H9 (cell line): Measurements from ENCODE around the gene SYMPK. TPM values are rescaled to one million over a fixed set of nuclear protein-coding genes. Genes with fewer than 3 reads are reported as not detected.
A peak's percentile ranks its signal among the peaks of the same experiment; 100 is the strongest.

ENCODE experiments used
- DNase-seq: peaks from one replicate; pipeline ENCODE4 v3.0.0-alpha.2; 2017
- H2AFZ ChIP-seq: one replicate; pipeline ENCODE4 v1.6.1; 2013; ENCODE audit warnings: mild to moderate bottlenecking, low read length, control low read depth, moderate library complexity
- H2AK5ac ChIP-seq: 2 replicates; pipeline ENCODE4 v1.6.1; 2013; ENCODE audit warnings: low read length, control low read depth, mixed read lengths; ENCODE audit not compliant: insufficient read length
- H2BK120ac ChIP-seq: one replicate; pipeline ENCODE4 v1.6.1; 2013; ENCODE audit warnings: low read depth, mild to moderate bottlenecking, low read length, control low read depth, inconsistent platforms; ENCODE audit not compliant: poor library complexity, severe bottlenecking
- H2BK12ac ChIP-seq: 2 replicates; pipeline ENCODE4 v1.6.1; 2013; ENCODE audit warnings: low read length, control low read depth, mixed read lengths, low read depth; ENCODE audit not compliant: insufficient read length
- H2BK15ac ChIP-seq: 2 replicates; pipeline ENCODE4 v1.6.1; 2013; ENCODE audit warnings: low read depth, low read length, control low read depth
- H2BK20ac ChIP-seq: one replicate; pipeline ENCODE4 v1.6.1; 2013; ENCODE audit warnings: low read depth, mild to moderate bottlenecking, low read length, control low read depth, inconsistent platforms; ENCODE audit not compliant: poor library complexity, severe bottlenecking
- H2BK5ac ChIP-seq: 2 replicates; pipeline ENCODE4 v1.6.1; 2013; ENCODE audit warnings: low read length, control low read depth, mixed read lengths; ENCODE audit not compliant: insufficient read length
- H3K14ac ChIP-seq: 2 replicates; pipeline ENCODE4 v1.6.1; 2013; ENCODE audit warnings: low read length, control low read depth; ENCODE audit not compliant: insufficient read depth
- H3K18ac ChIP-seq: 2 replicates; pipeline ENCODE4 v1.6.1; 2013; ENCODE audit warnings: low read depth, mild to moderate bottlenecking, mixed read lengths, low read length, control low read depth; ENCODE audit not compliant: insufficient read length
- H3K23ac ChIP-seq: 2 replicates; pipeline ENCODE4 v1.6.1; 2013; ENCODE audit warnings: low read length, control low read depth, mixed read lengths, low read depth; ENCODE audit not compliant: insufficient read length
- H3K23me2 ChIP-seq: 2 replicates; pipeline ENCODE4 v1.6.1; 2013; ENCODE audit warnings: low read depth, mild to moderate bottlenecking, mixed read lengths, low read length, control low read depth; ENCODE audit not compliant: insufficient read length, poor library complexity, severe bottlenecking
- H3K27ac ChIP-seq: 2 replicates; pipeline ENCODE4 v1.5.1; 2013; ENCODE audit warnings: low read length, control low read depth, mixed read lengths, low read depth; ENCODE audit not compliant: insufficient read length
- H3K27me3 ChIP-seq: 2 replicates; pipeline ENCODE4 v1.6.1; 2013; ENCODE audit warnings: low read length, control low read depth, inconsistent platforms; ENCODE audit not compliant: insufficient read depth
- H3K4ac ChIP-seq: 2 replicates; pipeline ENCODE4 v1.6.1; 2013; ENCODE audit warnings: low read depth, mild to moderate bottlenecking, control low read depth, inconsistent platforms, low read length, moderate library complexity
- H3K4me1 ChIP-seq: 2 replicates; pipeline ENCODE4 v1.6.1; 2013; ENCODE audit warnings: low read length, control low read depth, inconsistent platforms; ENCODE audit not compliant: insufficient read depth
- H3K4me2 ChIP-seq: 2 replicates; pipeline ENCODE4 v1.6.1; 2013; ENCODE audit warnings: low read length, control low read depth, mixed read lengths; ENCODE audit not compliant: insufficient read length, insufficient read depth
- H3K56ac ChIP-seq: 2 replicates; pipeline ENCODE4 v1.6.1; 2013; ENCODE audit warnings: low read depth, mild to moderate bottlenecking, mixed read lengths, low read length, control low read depth; ENCODE audit not compliant: insufficient read length
- H3K79me1 ChIP-seq: 2 replicates; pipeline ENCODE4 v1.6.1; 2013; ENCODE audit warnings: low read depth, mild to moderate bottlenecking, moderate library complexity, low read length, control low read depth, inconsistent platforms; ENCODE audit not compliant: insufficient read depth, poor library complexity, severe bottlenecking
- H3K79me2 ChIP-seq: 2 replicates; pipeline ENCODE4 v1.6.1; 2013; ENCODE audit warnings: low read length, control low read depth, inconsistent platforms; ENCODE audit not compliant: insufficient read depth
- H3K9ac ChIP-seq: 2 replicates; pipeline ENCODE4 v1.6.1; 2013; ENCODE audit warnings: low read length, control low read depth, mixed read lengths; ENCODE audit not compliant: insufficient read length; ENCODE audit errors: extremely low read depth
- H3K9me3 ChIP-seq: one replicate; pipeline ENCODE4 v1.6.1; 2013; ENCODE audit warnings: low read depth, low read length, inconsistent platforms; ENCODE audit not compliant: control insufficient read depth
- H3T11ph ChIP-seq: one replicate; pipeline ENCODE4 v1.6.1; 2013; ENCODE audit warnings: mild to moderate bottlenecking, low read length, control low read depth, inconsistent platforms
- H4K20me1 ChIP-seq: one replicate; pipeline ENCODE4 v1.6.1; 2013; ENCODE audit not compliant: control insufficient read depth, insufficient read length, insufficient read depth
- H4K5ac ChIP-seq: 2 replicates; pipeline ENCODE4 v1.6.1; 2013; ENCODE audit warnings: low read depth, mild to moderate bottlenecking, mixed read lengths, low read length, control low read depth; ENCODE audit not compliant: insufficient read length
- H4K8ac ChIP-seq: replicated peaks from 2 replicates; pipeline ENCODE4 v1.6.1; 2013; ENCODE audit warnings: low read length, control low read depth, mixed read lengths, low read depth; ENCODE audit not compliant: insufficient read length
- H4K91ac ChIP-seq: 2 replicates; pipeline ENCODE4 v1.6.1; 2013; ENCODE audit warnings: low read depth, mild to moderate bottlenecking, moderate library complexity, mixed read lengths, low read length, control low read depth; ENCODE audit not compliant: insufficient read length
- H3K27ac Mint-ChIP-seq, 3 experiments: 2 replicates in 2 of 3; 3 replicates in 1 of 3; pipeline ENCODE4 v1.8.0; 2020 to 2021; ENCODE audit warnings: mixed read lengths in 3 of 3, mild to moderate bottlenecking in 1 of 3, moderate library complexity in 1 of 3
- H3K27me3 Mint-ChIP-seq: 2 replicates; pipeline ENCODE4 v1.8.0; 2021; ENCODE audit warnings: low read depth, mild to moderate bottlenecking, moderate library complexity, mixed read lengths
- H3K36me3 Mint-ChIP-seq, 3 experiments: 2 replicates in 2 of 3; 3 replicates in 1 of 3; pipeline ENCODE4 v1.8.0; 2020 to 2021; ENCODE audit warnings: low read depth in 3 of 3, mixed read lengths in 3 of 3; ENCODE audit not compliant: insufficient read depth in 1 of 3
- H3K4me1 Mint-ChIP-seq, 2 experiments: 2 replicates each; pipeline ENCODE4 v1.8.0; 2020; ENCODE audit warnings: mixed read lengths in 2 of 2
- H3K4me3 Mint-ChIP-seq, 2 experiments: 2 replicates in 1 of 2; 3 replicates in 1 of 2; pipeline ENCODE4 v1.8.0; 2020 to 2021; ENCODE audit warnings: mild to moderate bottlenecking in 2 of 2, mixed read lengths in 2 of 2, moderate library complexity in 1 of 2
- H3K9me3 Mint-ChIP-seq, 2 experiments: 2 replicates in 1 of 2; 3 replicates in 1 of 2; pipeline ENCODE4 v1.8.0; 2020; ENCODE audit warnings: mild to moderate bottlenecking in 2 of 2, mixed read lengths in 2 of 2, moderate library complexity in 1 of 2
- CTCF ChIP-seq: fragments of 200-600 bp; sonication (generic); conservative IDR thresholded peaks from 3 replicates; pipeline ENCODE4 v1.8.0; 2021; ENCODE audit warnings: antibody characterized with exemption, mild to moderate bottlenecking
- WGBS: extraction: QIAGEN DNeasy Blood & Tissue Kit; methylation state at CpG from one replicate; pipeline ENCODE4 v1.1.7; 2013; ENCODE audit warnings: missing lambda C conversion rate, low lambda C conversion rate, mixed read lengths; ENCODE audit not compliant: insufficient read length; ENCODE audit errors: extremely low coverage; 5-methylcytosine and 5-hydroxymethylcytosine counted together
- total RNA-seq: library from RNA; stranded (reverse); gene quantifications from 2 replicates; pipeline ENCODE4 v1.2.1, GENCODE V29; 2021

SYMPK gene
- total RNA-seq, 1 experiment from 2014 or later = 104 TPM

DNA sequence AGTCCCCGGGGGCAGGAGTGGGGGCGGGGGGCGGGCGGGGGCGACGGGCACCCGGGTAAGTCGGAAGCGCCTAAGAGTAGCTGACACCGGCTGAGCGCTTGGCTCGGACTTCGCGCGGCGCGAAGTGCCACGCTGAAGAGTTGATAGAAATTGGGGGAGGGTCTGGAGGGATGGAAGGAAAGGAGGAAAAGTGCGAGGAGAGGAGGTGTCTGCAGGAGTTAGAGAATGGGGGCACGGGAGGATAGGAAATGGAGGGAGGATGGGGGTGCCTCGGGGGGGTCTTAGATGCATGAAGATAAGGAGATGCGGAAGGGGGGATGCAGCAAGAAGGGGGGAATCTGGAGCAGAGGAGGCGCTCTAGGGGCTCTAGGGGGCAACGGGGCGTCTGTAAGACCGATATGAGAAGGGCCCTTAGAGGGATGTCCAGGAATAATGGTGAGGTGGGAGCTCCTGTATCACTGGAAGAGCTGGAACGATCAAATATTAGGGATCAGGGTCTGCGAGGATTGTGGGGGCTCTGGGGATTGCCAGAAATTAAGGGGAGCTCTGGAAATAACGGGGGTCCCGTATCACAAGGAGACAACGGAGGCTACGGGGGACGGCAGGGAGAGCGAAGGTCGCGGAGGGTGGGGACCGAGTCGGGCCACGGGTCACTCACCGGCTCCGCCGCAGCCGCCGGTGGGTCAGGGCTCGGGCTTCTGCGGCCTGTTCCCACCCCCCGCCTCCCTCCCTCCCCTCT lies 39.1 kb upstream of the SYMPK start, which contains the start of gene MYPOP:
MYPOP (minus strand) TSS at position 702 of the 739 bp plus-strand sequence. CDS start 840 bp downstream, outside the sequence.
- Histone ChIP-seq H3K4ac (no peak within 1 kb of the TSS), H3K4me1 (no peaks in the 10 kb centered on the region), H4K20me1 (no peaks in the 10 kb centered on the region), H2BK12ac (no peak within 1 kb of the TSS), H2BK15ac (no peak within 1 kb of the TSS), H3K4me2 (peak within 1 kb of the TSS; percentile 83), H3K9ac (peak within 1 kb of the TSS; percentile 2), H2BK120ac (no peak within 1 kb of the TSS), H4K8ac (no peak within 1 kb of the TSS), H3K79me1 (no peaks in the 10 kb centered on the region), H3K23me2 (peaks cover 15% of the 10 kb centered on the region), H2AFZ (no peak within 1 kb of the TSS), H2AK5ac (no peak within 1 kb of the TSS), H4K91ac (no peak within 1 kb of the TSS), H3K23ac (no peak within 1 kb of the TSS), H3K27me3 (peaks cover 4% of the 10 kb centered on the region; the same call in 1 of the 2 replicates), H3T11ph (no peak within 1 kb of the TSS), H3K79me2 (no peaks in the 10 kb centered on the region), H3K27ac (no peak within 1 kb of the TSS), H2BK20ac (no peak within 1 kb of the TSS), H4K5ac (no peak within 1 kb of the TSS), H2BK5ac (no peak within 1 kb of the TSS), H3K14ac (no peak within 1 kb of the TSS), H3K9me3 (no peaks in the 10 kb centered on the region), H3K56ac (no peak within 1 kb of the TSS), H3K18ac (no peak within 1 kb of the TSS)
- H3K36me3 Mint-ChIP-seq = peaks cover 8 to 25% (median 25%) of the 10 kb centered on the region in 3 experiments
- no peaks in the 10 kb centered on the region for H3K9me3 Mint-ChIP-seq
- H3K27ac Mint-ChIP-seq = peak within 1 kb of the TSS; percentile 64 to 87 (median 83); a peak in 3 of 7 replicates
- peaks cover 7 to 12% of the 10 kb centered on the region in 2 experiments for H3K4me1 Mint-ChIP-seq
- peak; percentile 33 for DNase-seq
- peak within 1 kb of the TSS; percentile 85 to 97 for H3K4me3 Mint-ChIP-seq
- TF ChIP-seq CTCF = no peak
- peaks cover 17% of the 10 kb centered on the region for H3K27me3 Mint-ChIP-seq
- WGBS = no CpG with 5 or more reads among the region's 47 CpGs
